H1 (cell line): ENCODE measurements around the gene FAM170B. TPM values are rescaled to one million over a fixed set of nuclear protein-coding genes. Genes with fewer than 3 reads are reported as not detected.

ENCODE experiments used
- ASH2L ChIP-seq: fragments of 200-600, 300-600 bp; sonication (generic); IDR thresholded peaks from one replicate; pipeline ENCODE4 v1.7.1; 2017; ENCODE audit warnings: low read length
- ATF2 ChIP-seq: IDR thresholded peaks from 2 replicates; pipeline ENCODE4 v1.6.1; 2012; ENCODE audit warnings: low read length, inconsistent platforms
- BACH1 ChIP-seq: IDR thresholded peaks from 2 replicates; pipeline ENCODE4 v1.6.1; 2012; ENCODE audit warnings: low read length, improper control_type of control experiment
- BCL11A ChIP-seq, 2 experiments: IDR thresholded peaks; one replicate each; pipeline ENCODE4 v1.6.1; 2011; ENCODE audit warnings: low read depth in 2 of 2, low read length in 2 of 2, mild to moderate bottlenecking in 2 of 2
- BRCA1 ChIP-seq: IDR thresholded peaks from 2 replicates; pipeline ENCODE4 v1.6.1; 2012; ENCODE audit warnings: low read depth, low read length, improper control_type of control experiment
- CHD2 ChIP-seq: IDR thresholded peaks from 2 replicates; pipeline ENCODE4 v1.6.1; 2012; ENCODE audit warnings: low read length, improper control_type of control experiment
- CTCF ChIP-seq, 3 experiments: IDR thresholded peaks; 1 replicate in 2 of 3; 2 replicates in 1 of 3; pipeline versions ENCODE4 v1.5.1 to v1.6.1; 2011; ENCODE audit warnings: low read length in 3 of 3, mild to moderate bottlenecking in 3 of 3, inconsistent platforms in 2 of 3, low read depth in 1 of 3, moderate library complexity in 1 of 3; ENCODE audit not compliant: insufficient read depth in 1 of 3; ENCODE audit errors: control extremely low read depth in 1 of 3
- FOSL1 ChIP-seq: IDR thresholded peaks from 2 replicates; pipeline ENCODE4 v1.6.1; 2011; ENCODE audit warnings: mild to moderate bottlenecking, low read depth, low read length, moderate library complexity; ENCODE audit not compliant: insufficient read depth
- JUN ChIP-seq: IDR thresholded peaks from 2 replicates; pipeline ENCODE4 v1.6.1; 2011; ENCODE audit warnings: low read depth, mild to moderate bottlenecking, improper control_type of control experiment, low read length
- KDM1A ChIP-seq: fragments of 200-600, 300-600 bp; sonication (generic); IDR thresholded peaks from 2 replicates; pipeline ENCODE4 v1.7.1; 2016; ENCODE audit warnings: mild to moderate bottlenecking, low read length, borderline replicate concordance
- NANOG ChIP-seq: IDR thresholded peaks from 2 replicates; pipeline ENCODE4 v1.6.1; 2011; ENCODE audit warnings: low read length, low read depth, mild to moderate bottlenecking, inconsistent platforms; ENCODE audit not compliant: insufficient read depth, poor library complexity, severe bottlenecking
- PHF8 ChIP-seq: fragments of 200-600 bp; sonication (generic); conservative IDR thresholded peaks from 2 replicates; pipeline ENCODE4 v1.7.1; 2012; ENCODE audit warnings: low read depth, mild to moderate bottlenecking, inconsistent platforms, low read length, moderate library complexity
- SAP30 ChIP-seq: fragments of 300-600 bp; sonication (generic); IDR thresholded peaks from 2 replicates; pipeline ENCODE4 v1.7.1; 2012; ENCODE audit warnings: low read length, moderate library complexity, mild to moderate bottlenecking, inconsistent platforms; ENCODE audit not compliant: insufficient read depth, insufficient replicate concordance
- SP2 ChIP-seq: IDR thresholded peaks from 2 replicates; pipeline ENCODE4 v1.6.1; 2012; ENCODE audit warnings: mild to moderate bottlenecking, low read length, inconsistent platforms
- TAF1 ChIP-seq: IDR thresholded peaks from 2 replicates; pipeline ENCODE4 v1.6.1; 2011; ENCODE audit warnings: mild to moderate bottlenecking, low read depth, low read length
- polyA plus RNA-seq, 7 experiments: library from polyadenylated mRNA; depleted of rRNA in 3 of 7; stranded (reverse) in 5 of 7; unstranded in 2 of 7; fragments of >200 nt in 5 of 7; fragments of 200-250 nt in 2 of 7; gene quantifications; 1 replicate in 5 of 7; 2 replicates in 1 of 7; 4 replicates in 1 of 7; pipeline versions ENCODE4 v1.2.1 to v1.2.3, GENCODE V29; 2011 to 2013; ENCODE audit warnings: missing spikeins in 2 of 7, mixed read lengths in 2 of 7
- total RNA-seq: library from RNA; stranded (reverse); fragmentation: NEBNext Ultra II Directional; extraction: Animal tissue kit (Norgen Biotek cat#: 25700); gene quantifications from 2 replicates; pipeline ENCODE4 v1.2.1, GENCODE V29; 2021

The FAM170B gene
- total and polyA plus RNA-seq, 2 of the 8 experiments (the other 6 are each of a cell fraction or from before 2014, with no cell fraction given): not detected

GRCh38 chr10:49161411-49161997, 27.7 kb upstream of the FAM170B start (continued):
- TF ChIP-seq ATF2 (no peak), FOSL1 (no peak), JUN (no peak), CTCF (IDR thresholded peaks at IDR 0.05; ENCODE audit: control extremely low read depth in 1 of 3, insufficient read depth in 1 of 3, low read depth in 1 of 3, low read length in 3 of 3) (peak in 2 of 3 experiments; percentile 46 to 59; a peak in 3 of 4 replicates), SAP30 (no peak), BACH1 (peak; percentile 96), PHF8 (no peak), NANOG (no peak), ASH2L (no peak), TAF1 (no peak), SP2 (no peak), BRCA1 (no peak), KDM1A (no peak), CHD2 (no peak), BCL11A (IDR thresholded peaks at IDR 0.05; ENCODE audit: low read depth in 2 of 2, low read length in 2 of 2) (no peak)
